ENCODE measurements around the gene GRIN2A.

GRIN2A gene

DNA sequence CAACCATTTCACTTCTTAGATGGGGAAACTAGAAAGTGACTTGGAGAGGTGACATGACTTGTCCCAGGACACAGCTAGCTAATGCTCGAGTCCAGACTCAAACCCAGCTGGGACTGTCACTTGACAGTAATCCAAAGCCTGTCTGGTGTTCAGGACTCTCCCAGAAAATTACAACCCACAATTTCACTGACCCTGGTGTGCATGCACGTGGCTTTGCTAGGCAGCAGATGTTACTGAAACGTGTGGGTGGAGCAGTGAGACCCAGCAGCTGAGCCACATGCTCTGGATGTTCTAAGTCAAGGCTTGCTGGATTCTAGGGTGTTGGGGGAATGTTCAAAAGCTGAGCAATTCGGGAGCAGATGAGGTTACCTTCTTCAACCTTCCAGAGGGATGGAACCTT, 364.6 kb downstream of the GRIN2A start:
- no peak for DNase-seq (ENCODE audit: low read depth)

- no peak for DNase-seq (ENCODE audit: low read depth)
Observed at GRCh38 chr16:9816644-9817043, 365.6 kb downstream of the GRIN2A start.

DNA sequence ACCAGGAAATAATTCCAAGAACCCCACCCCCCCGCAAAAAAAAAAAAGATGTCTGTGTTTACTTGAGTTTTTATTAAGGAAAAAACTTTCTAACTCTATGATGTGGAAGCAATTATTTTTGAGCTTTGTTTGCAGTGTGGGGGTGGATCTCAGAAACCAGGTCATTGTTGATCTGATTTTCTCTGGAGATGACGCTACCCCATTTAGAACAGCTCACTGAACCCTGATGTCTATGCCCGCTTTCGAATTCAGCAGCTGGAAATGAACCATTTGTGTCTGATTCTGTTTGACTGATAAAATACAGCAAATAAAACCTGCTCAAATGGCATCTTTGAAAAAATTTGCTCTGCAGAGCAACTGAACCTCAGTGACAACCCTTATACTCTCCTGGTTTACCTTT, 368.6 kb downstream of the GRIN2A start:
- DNase-seq (ENCODE audit: low read depth): no peak

DNA sequence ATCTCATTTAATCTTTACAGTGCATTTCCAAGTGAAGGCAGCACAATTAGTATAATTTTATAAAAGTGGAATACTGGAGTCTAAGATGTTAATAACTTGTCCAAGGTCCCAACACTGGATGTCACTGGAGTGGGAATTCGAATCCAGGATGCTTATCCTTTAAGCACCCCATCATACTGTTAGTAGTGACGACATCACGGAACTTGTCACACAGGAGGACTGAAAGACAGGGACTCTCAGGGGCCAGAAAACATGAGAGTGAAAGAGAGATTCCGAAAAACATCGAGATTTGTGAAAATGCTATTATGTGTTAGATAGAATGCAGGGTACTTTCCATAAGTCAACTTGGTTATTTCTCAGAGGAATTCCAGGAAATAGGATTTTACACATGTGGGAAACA, 374.0 kb downstream of the GRIN2A start:
- DNase-seq (ENCODE audit: low read depth): no peak

- no peak for DNase-seq (ENCODE audit: low read depth)
Observed at GRCh38 chr16:9807302-9807701, 374.9 kb downstream of the GRIN2A start.

DNA sequence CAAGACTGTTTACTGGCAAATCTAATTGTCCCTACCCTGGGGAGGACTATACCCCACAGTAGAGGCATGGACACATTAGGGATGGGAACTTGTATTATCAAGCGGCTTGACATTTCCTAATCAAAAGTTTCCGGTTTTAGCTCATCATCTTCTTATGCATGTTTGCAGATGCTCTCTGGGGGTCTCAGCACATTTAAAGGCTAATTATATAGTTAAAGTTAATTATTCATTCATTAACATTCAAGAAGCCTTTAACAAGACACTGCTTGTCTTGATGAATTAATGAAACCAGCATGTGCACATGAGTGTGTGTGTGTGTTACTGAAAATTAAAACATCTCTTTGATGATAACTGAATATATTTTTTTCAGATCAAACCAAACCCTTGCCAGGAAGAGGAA, 377.1 kb downstream of the GRIN2A start:
- DNase-seq (ENCODE audit: low read depth): no peak

- no peak for DNase-seq (ENCODE audit: low read depth)
Observed at GRCh38 chr16:9802160-9802559, 380.1 kb downstream of the GRIN2A start.

DNA sequence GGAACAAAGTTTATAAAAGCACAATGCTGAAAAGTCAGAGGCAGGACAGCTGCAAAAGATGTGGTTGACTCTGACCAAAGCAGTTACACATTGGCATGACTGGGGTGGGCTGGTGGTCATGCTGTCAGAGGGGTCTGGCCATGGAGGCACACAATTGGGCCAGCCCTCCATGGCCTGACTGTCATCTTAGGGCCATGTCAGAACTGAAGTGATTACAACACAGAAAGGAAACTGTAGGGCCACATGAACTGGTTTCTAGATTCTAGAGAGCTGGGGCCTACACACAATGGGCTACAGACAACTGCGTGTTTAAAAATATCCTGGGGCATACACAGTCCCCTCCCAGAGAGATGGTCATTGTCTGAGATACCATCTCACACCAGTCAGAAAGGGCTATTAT, 380.6 kb downstream of the GRIN2A start:
- DNase-seq (ENCODE audit: low read depth): no peak

DNA sequence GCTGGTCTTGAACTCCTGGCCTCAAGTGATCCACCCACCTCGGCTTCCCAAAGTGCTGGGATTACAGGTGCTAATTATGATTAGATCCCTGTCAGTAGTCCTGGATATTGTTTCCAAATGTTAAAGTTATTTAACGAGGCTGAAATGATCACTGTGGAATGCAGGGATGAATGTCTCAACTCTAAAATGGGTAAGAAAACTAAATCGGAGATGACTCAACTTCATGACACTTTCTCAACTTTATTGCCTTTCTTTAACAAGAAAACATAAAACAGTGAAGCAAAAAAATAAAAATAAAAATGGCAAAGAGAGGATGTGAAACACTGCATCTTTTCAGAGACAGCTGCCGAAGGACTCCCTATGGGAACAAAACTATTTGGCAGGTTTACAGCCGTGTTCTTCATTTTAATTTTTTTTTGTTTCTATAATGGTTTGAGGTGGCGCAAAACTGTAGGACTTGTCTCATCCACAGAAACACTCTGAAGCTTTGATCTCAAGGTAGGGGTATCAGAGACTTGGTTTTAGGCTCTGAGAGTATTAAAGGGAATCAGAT, 382.0 kb downstream of the GRIN2A start:
- no peak for DNase-seq (ENCODE audit: low read depth)

DNA sequence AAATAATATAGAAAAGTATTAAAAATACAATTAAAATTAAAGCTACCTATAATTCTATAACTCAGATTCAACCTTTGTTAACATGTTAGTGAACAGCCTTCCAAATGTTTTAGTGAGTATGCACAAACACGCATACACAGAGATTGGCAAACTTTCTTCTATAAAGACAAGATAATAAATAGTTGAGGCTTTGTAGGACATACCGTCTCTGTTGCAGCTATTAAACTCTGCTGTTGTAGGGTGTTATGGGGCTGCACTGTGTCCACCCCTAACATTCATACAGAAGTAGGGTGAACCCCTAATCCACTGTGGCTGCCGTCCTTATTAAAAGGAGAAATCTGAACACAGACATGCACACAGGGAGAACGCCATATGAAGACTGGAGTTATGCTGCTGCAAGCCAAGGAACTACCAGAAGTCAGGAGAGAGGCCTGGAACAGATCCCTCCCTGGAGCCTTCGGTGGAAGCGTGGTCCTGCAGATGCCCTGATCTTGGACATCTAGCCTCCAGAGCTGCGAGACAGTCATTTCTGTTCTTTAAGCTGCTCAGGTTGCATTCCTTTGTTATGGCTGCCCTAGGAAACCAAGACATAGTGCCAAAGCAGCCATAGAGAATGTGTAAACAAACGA, 383.2 kb downstream of the GRIN2A start:
- no peak for DNase-seq (ENCODE audit: low read depth)

DNA sequence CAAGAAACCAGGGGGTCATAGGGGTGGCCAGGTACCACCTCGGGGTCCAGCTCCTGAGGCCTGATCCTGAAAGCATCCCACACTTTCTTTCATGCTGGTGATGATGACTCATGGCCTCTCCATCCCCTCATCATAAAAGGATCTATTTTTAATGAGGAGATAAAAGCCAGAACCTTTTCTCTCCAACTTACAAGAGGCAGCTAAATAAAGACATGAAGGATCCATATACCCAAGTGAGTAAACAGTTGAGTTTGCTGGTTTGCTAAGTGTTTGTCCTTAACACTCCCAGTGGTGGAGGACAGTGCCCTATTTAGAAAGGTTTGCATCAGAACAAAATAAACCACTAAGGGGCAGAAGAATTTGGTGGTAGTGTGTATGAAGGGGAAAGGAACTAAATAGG, 383.8 kb downstream of the GRIN2A start:
- no peak for DNase-seq (ENCODE audit: low read depth)

GRCh38 chr16:9797306-9797705, 384.9 kb downstream of the GRIN2A start:
- DNase-seq (ENCODE audit: low read depth): no peak

GRCh38 chr16:9793623-9794022, 388.6 kb downstream of the GRIN2A start:
- DNase-seq (ENCODE audit: low read depth): no peak

- DNase-seq (ENCODE audit: low read depth): no peak
Observed at GRCh38 chr16:9791556-9791955, 390.7 kb downstream of the GRIN2A start.

- no peak for DNase-seq (ENCODE audit: low read depth)
Observed at GRCh38 chr16:9790199-9790598, 392.0 kb downstream of the GRIN2A start.

DNA sequence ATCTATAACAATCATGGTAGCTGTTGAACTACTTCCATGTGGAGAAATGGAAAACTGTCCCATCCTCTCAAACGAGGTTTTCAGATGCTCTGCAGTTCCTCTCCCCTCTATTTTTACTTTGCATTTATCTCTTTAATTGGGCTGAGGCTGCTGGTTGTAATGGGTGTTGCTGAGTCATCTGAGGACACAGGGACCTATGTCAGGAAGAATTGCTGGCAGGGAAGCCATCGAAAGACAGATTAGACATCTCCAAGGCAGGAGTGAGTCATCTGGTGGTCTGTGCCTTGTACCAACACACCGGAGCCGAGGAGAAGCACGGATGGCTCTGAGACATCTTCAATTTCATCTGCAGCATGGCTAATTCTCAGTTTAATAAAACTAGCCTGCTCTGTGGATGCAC, 394.5 kb downstream of the GRIN2A start:
- DNase-seq (ENCODE audit: low read depth): no peak

- DNase-seq (ENCODE audit: low read depth): no peak
Observed at GRCh38 chr16:9780831-9781230, 401.4 kb downstream of the GRIN2A start.

GRCh38 chr16:9778849-9779248, 403.4 kb downstream of the GRIN2A start:
- no peak for DNase-seq (ENCODE audit: low read depth)

DNA sequence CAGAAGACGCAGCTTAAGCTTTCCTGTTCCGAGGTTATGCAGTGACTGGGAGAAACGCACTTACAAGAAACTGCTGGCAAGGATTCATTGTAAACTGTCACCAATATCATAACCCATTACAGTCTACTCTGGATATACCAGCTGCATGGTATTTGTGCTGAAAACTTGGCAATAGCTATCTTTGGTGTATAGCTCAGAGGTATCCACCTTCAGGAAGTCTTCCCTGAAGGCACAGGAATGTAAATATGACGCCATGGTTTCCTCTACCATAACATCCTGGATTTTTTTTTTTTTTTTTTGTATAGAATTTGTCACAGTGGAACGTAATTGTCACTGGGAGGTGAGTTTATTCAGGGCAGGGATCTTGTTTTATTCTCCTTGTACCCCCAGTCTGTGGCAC, 406.2 kb downstream of the GRIN2A start:
- DNase-seq (ENCODE audit: low read depth): no peak

DNA sequence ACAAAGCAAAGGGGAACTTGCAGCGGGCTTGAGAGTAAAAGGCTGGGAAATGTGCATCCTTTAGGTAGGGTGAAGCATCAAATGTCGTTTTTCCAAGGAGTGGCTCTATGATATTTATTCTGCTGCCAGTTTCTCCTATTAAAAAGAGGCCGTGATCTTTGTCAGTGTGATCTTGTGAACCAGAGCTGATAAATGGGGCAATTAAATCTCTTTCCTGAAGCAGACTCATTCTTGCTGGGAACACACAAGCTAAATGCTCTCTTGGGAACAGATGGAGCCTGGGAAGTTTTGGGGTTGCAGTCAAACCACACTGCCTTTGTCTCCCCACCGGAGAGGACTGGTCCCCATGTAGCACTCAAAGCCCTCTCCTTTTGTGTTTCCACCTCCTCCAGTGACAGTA, 408.9 kb downstream of the GRIN2A start:
- no peak for DNase-seq (ENCODE audit: low read depth)

DNA sequence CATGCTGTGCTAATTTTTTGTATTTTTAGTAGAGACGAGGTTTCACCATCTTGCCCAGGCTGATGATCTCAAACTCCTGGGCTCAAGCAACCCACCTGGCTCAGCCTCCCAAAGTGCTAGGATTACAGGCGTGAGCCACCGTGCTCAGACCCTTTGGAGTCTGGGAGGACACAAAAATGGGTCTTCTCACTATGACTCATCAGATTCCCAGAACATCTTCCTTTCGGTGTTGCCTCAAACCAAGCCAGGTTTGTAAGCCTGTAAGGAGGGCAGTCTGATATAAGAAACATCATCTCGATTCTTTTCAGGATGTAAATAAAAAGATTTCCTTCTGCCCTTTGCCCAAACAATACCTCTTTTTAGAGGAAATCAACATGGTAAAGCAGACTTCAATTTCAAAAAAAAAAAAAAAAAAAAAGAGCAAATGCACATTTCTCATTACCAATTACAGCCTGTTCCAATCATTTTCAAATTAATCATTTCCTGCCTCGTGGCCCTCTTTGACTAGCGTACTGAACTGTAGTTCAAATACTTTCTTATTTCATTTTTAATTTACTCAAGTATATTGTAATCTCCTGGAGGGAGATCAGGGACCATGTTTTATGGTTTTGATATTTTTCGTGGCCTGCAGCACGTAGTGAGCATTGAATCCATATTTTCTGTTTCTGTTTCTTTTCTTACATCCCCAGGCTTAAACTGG, 409.6 kb downstream of the GRIN2A start:
- DNase-seq (ENCODE audit: low read depth): no peak

- no peak for DNase-seq (ENCODE audit: low read depth)
Observed at GRCh38 chr16:9766891-9767290, 415.3 kb downstream of the GRIN2A start.

- no peak for DNase-seq (ENCODE audit: low read depth)
Observed at GRCh38 chr16:9763505-9763904, 418.7 kb downstream of the GRIN2A start.

GRCh38 chr16:9761870-9762269, 420.4 kb downstream of the GRIN2A start:
- no peak for DNase-seq (ENCODE audit: low read depth)
